ENCODE measurements around the gene CSGALNACT2.
"Not testable (repeated sequence)": the region's sequence is repeated elsewhere in the genome, so short reads cannot be mapped to it uniquely, and the experiment has no call there.

The CSGALNACT2 gene

GRCh38 chr10:43151371-43151770 lies 13.1 kb downstream of the CSGALNACT2 start:
- DNase-seq, result no peak

GRCh38 chr10:43153901-43154300 lies 15.7 kb downstream of the CSGALNACT2 start:
- no peak for DNase-seq

GRCh38 chr10:43155221-43155620 lies 17.0 kb downstream of the CSGALNACT2 start:
- DNase-seq, result no peak

- no peak for DNase-seq
Observed at GRCh38 chr10:43155741-43156140, 17.5 kb downstream of the CSGALNACT2 start.

- DNase-seq, result no peak
Observed at GRCh38 chr10:43156590-43157341, 18.5 kb downstream of the CSGALNACT2 start.

GRCh38 chr10:43158636-43159035 lies 20.4 kb downstream of the CSGALNACT2 start:
- no peak for DNase-seq

GRCh38 chr10:43160046-43160920 lies 22.0 kb downstream of the CSGALNACT2 start:
- no peak for DNase-seq

GRCh38 chr10:43160921-43161255 lies 22.6 kb downstream of the CSGALNACT2 start:
- no peak for DNase-seq

- DNase-seq, result no peak
Observed at GRCh38 chr10:43162604-43163003, 24.4 kb downstream of the CSGALNACT2 start.

GRCh38 chr10:43166207-43166879 lies 28.1 kb downstream of the CSGALNACT2 start:
- DNase-seq, result no peak

GRCh38 chr10:43166880-43167497 lies 28.7 kb downstream of the CSGALNACT2 start:
- no peak for DNase-seq

GRCh38 chr10:43167498-43167889 lies 29.2 kb downstream of the CSGALNACT2 start:
- DNase-seq, result no peak

GRCh38 chr10:43170491-43170890 lies 32.2 kb downstream of the CSGALNACT2 start:
- no peak for DNase-seq

- no peak for DNase-seq
Observed at GRCh38 chr10:43172645-43173044, 34.4 kb downstream of the CSGALNACT2 start.

- DNase-seq, result no peak
Observed at GRCh38 chr10:43173120-43173519, 34.9 kb downstream of the CSGALNACT2 start.

GRCh38 chr10:43174969-43175368 lies 36.7 kb downstream of the CSGALNACT2 start:
- DNase-seq, result no peak

- DNase-seq, result no peak
Observed at GRCh38 chr10:43176271-43176670, 38.0 kb downstream of the CSGALNACT2 start.

- no peak for DNase-seq
Observed at GRCh38 chr10:43177595-43177994, 39.4 kb downstream of the CSGALNACT2 start.

- no peak for DNase-seq
Observed at GRCh38 chr10:43181146-43181545, 42.9 kb downstream of the CSGALNACT2 start.

GRCh38 chr10:43183764-43184163 lies 45.5 kb downstream of the CSGALNACT2 start:
- not testable (repeated sequence) for DNase-seq

- DNase-seq, result no peak
Observed at GRCh38 chr10:43186150-43186549, 47.9 kb downstream of the CSGALNACT2 start.

- no peak for DNase-seq
Observed at GRCh38 chr10:43187213-43187612, 49.0 kb downstream of the CSGALNACT2 start.

GRCh38 chr10:43188702-43189101 lies 50.5 kb downstream of the CSGALNACT2 start:
- DNase-seq, result no peak

All from right hindlimb (tissue), 1 donor.